GM19397 (cell line): ENCODE results near the gene LPCAT2.

Source experiments
- ATAC-seq: cut with Tn5 transposase; IDR thresholded peaks from one replicate; pipeline ENCODE4 v1.9.1; 2021; ENCODE audit warnings: mild to moderate bottlenecking, moderate library complexity; ENCODE audit not compliant: unreplicated experiment

Gene LPCAT2

DNA sequence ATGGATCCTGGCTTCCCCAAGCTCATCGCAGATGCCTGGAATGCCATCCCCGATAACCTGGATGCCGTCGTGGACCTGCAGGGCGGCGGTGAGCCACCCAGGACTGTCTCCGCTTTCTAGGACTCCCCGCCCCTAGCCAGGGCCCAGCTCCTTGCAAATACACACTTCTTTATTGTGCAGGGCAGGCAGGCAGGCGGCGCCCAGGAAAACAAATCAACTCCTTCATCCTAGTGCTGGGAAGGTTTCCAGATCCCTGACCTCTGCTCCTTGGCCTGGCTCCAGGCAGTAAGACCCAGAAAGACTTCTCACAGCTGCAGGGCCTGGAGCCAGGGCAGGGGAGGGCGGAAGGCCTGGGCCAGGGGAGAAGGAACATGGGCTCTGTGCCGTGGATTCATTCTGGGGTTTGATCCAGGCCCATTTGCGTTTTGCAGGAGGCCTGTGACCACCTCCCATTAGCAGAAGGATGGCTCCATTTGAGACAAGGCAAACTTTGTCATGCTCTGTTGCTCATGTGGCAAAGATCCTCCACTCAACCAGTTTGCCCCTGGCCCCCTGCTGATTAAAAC, 6.0 kb upstream of the LPCAT2 start:
- no peak for ATAC-seq

DNA sequence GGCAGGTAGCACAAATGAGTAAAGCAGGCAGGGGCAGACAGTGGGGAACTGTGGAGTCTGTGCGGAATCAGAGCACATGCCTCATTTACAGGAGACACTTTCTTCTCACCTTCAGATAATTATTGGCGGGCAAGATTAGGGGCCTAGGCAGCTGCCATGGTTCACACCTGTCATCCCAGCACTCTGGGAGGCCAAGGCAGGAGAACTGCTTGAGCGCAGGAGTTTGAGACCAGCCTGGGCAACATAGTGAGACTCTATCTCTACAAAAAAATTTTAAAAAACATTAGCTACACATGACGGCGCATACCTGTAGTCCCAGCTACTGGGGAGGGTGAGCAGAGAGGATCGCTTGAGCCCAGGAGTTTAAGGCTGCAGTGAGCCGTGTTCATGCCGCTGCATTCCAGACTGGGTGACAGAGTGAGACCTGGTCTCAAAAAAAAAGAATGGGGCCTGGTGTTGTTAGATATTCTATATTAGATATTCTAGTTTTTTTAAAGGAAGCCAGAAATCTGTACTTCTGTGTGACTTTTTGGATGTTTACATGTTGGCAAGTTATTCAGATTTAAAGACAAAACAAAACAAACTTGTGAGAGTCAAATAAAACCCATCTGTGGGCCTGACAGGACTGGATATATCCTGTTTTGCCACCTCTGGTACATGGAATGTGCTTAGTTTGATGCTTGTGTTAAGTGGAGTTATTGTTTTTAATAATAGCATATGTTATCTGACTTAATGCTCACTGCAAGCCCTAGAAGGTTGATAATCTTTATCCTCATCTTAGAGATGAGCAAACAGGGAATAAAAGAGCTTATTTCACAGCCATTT, 4.9 kb upstream of the LPCAT2 start:
- ATAC-seq: no peak

DNA sequence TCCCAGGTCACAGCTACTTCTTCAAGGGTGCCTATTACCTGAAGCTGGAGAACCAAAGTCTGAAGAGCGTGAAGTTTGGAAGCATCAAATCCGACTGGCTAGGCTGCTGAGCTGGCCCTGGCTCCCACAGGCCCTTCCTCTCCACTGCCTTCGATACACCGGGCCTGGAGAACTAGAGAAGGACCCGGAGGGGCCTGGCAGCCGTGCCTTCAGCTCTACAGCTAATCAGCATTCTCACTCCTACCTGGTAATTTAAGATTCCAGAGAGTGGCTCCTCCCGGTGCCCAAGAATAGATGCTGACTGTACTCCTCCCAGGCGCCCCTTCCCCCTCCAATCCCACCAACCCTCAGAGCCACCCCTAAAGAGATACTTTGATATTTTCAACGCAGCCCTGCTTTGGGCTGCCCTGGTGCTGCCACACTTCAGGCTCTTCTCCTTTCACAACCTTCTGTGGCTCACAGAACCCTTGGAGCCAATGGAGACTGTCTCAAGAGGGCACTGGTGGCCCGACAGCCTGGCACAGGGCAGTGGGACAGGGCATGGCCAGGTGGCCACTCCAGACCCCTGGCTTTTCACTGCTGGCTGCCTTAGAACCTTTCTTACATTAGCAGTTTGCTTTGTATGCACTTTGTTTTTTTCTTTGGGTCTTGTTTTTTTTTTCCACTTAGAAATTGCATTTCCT, 3.4 kb upstream of the LPCAT2 start:
- no peak for ATAC-seq

DNA sequence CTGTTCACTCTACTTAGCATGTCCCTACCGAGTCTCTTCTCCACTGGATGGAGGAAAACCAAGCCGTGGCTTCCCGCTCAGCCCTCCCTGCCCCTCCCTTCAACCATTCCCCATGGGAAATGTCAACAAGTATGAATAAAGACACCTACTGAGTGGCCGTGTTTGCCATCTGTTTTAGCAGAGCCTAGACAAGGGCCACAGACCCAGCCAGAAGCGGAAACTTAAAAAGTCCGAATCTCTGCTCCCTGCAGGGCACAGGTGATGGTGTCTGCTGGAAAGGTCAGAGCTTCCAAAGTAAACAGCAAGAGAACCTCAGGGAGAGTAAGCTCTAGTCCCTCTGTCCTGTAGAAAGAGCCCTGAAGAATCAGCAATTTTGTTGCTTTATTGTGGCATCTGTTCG, 2.8 kb upstream of the LPCAT2 start:
- ATAC-seq: no peak

DNA sequence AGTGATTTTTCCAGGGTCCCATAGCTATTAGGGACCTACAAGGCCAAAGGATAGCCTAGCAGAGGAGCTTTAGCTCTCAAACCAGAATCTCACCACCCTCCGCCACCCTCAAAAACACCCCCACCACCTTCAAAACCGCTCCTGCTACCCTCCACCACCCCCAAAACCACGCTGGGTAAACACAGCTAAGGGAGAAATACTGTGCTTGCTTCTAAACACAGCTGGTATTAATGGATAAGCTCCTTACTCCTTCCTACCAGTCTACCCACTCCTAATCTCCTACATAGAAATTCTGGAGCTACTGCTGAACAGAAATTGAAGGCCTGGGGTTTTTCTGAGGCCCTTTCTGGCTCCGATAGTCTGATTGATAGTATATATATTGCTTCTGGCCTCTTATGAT, 2.2 kb upstream of the LPCAT2 start:
- no peak for ATAC-seq

DNA sequence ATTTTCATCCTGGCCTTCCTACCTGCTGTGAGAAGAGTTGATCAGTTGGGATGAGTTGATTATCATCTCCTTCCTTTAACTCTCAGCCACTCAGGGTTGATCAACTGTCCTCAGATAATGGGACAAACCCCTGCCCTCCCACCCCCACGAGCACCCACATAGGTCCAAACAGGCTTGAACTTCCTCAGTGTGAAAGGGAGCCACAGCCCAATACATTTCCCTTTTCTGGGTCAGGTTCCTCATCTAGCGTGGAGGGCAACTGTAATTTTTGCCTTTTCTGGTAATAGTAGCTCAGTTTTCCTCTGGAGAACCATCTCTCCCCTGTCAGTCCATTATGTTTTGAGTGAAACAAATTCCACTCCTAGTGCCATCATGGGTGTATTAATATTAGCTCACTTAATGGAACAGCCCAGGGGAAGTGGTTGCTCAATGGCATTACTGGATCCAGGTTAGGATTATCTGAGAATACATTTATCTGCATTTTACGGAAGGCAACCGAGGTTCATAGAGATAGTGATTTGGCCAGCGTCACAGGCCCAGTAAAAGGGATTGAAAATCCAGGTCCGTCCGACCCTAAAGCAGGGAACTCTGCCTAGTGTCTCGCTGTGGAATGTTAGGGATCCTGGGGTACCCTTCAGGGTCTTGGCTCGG, 476 bp upstream of the LPCAT2 start:
- no peak for ATAC-seq

DNA sequence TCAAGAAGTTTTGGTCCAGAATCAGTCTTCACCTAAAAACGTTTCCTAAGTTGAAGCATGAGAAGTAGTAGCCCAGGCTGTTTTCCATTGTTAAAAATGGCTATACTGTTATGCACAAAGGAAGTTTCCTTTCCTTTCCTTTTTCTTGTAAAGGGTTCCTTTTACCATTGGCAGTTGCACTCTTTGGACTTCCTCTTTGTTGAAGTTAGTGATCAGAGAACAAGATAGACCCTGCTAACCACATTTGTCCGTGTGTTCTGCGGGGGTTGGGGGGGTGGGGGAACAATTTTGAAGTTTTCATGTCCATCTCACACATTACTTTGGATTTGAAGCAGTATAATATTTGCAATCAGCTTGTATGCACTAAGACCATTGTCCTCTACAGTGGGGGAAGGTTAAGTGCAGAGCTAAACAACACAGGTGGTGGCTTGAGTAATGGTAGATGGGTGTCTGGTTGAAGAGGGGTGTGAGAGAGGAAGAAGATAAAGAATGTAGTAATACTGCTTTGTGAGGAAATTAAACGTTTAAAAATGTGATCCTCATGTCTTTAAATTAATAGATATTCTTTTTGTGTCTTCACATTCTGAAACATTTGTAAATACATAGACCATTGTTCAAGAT, 1.4 kb downstream of the LPCAT2 start:
- ATAC-seq: no peak

DNA sequence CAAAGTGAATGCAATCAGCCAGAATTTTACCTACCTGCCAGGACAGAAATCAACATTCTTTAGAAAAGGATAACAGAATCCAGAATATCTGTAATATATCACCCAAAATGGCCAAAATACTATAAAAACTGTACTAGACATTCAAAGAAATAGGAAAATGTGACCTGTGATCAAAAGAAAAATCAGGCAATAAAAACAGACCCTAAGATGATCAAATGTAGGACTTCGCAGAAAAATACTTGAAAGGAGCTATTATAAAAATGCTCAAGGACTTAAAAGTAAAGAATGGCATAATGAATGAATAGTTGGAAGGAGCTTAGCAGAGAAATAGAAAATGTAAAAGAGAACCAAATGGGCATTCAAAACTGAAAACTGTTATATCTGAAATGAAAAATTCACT, 4.1 kb downstream of the LPCAT2 start:
- ATAC-seq: no peak

DNA sequence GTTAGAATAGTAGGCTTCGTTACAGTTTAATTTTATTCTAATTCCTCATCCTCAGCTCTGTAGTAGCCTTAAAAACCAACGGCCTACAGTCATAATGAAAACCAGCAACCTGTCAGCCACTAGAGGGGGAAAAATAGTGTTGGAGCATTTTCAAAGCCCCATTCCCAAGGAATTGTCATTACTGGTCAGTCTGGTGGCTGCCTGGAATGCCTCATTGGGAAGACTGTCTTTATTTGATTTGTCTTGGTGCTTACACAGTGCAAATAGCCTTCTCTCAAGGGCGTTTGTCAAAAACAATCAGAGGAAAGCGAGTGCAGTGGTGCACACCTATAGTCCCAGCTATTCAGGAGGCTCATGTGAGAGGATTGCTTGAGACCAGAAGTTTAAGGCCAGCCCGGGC, 4.7 kb downstream of the LPCAT2 start:
- no peak for ATAC-seq

DNA sequence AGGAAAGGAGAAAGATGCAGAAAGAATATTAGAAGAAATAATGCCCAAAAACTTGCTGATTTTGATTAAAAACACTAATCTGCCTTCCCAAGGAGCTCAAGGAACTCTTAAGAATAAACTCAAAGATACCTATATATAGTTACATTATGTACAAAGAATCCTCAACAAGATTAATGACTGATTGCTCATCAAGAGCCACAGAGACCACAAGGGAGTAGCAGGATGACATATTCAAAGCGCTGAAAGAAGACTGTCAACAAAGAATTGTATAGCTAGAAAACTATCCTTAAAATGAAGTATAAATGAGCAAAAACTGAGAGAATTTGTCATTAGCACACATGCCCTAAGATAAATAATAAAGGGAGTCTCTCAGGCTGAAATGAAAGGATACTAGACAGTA, 6.2 kb downstream of the LPCAT2 start:
- no peak for ATAC-seq

DNA sequence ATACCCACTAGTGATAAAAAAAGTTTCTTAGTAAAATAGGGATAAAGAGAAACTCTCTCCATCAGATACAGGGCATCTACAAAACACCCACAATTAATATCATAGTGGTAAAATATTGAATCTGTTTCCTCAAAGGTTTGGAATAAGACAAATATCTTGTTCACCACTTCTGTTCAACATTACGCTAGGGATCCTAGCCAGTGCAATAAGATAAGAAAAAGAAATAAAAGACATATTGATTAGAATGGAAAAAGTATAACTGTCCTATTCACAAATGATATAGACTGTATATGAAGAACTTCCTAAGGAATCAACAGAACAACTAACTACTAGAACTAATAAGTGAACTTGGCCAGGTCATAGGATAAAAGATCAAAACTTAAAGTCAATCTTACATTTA, 12.9 kb downstream of the LPCAT2 start:
- ATAC-seq: no peak

DNA sequence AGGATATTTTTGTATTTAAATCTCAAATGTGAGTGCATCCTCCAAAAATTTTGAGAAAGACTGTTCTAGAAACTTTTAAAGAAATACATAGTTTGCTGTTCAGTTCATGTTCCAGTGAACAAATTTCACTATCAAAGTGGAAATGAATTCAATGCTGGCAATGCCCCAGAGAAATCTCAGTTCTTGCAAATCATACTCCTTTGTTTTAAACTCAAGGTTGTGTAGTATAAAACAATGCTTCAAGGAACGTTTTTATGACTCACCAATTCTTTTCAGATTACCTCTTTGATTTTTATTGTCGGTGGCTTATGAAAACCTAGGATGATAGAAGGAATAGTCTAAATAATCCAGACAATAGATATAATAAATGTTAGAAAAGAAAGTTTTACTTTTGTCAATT, 17.6 kb downstream of the LPCAT2 start:
- ATAC-seq: no peak

DNA sequence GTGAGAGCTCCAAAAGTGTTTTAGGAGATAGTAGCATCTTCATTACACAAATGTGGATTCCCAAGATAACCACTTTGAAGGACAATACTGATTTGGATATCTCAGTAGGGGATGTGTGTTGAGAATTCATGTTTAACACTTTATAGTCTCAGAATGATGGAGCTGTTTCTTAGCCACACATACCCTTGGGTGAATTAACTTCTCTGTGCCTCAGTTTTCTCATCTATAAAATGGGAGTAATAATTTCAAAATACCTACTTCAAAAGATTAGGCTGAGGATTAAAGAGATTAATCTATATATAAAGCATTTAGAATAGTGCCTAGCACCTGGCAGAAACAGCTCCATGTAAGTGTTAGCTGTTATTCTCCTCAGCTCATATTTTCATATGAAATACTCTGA, 19.0 kb downstream of the LPCAT2 start:
- no peak for ATAC-seq

DNA sequence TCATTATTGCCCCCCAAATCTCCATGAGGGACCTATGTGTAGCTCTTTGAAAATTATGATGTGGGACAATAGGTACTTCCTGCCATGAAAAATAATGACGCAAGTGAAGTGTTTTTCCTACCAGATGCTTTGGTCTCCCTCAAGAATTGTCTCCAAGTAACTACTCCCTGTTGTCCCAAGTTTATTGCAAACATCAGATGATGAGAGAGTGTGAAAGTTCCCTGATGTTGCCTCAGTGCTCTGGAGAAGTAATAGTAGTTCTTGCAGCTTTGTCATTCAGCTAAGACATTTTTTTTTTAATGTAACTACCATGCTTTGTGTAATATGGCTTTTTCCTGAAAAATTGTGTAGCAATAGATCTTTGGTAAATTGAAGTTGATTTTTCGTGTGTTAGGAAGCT, 20.1 kb downstream of the LPCAT2 start:
- no peak for ATAC-seq

DNA sequence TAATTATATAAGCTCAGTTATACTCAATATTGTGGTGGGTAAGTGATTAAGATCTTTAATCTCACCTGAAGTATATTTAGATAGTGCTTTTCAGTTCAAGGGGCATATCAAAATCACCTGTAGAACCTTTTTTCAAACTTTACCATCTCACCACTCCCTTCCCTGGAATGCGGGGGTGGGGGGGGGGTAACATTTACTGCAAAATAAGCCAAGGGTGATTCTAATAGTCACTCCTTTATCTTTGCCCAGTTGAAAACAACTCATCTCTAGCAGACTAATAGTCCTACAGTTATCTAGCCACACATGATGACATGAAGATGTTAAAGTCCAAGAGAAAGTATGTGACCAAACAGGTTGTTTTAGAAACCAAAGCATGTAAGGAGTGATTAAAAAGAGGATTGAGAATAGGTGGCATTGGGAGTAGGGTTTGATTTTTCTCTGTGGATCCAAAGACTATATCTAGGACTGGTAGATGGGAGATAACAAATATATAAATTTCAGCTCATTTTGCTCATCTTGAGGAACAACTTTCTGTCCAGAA, 21.5 kb downstream of the LPCAT2 start:
- ATAC-seq: no peak

DNA sequence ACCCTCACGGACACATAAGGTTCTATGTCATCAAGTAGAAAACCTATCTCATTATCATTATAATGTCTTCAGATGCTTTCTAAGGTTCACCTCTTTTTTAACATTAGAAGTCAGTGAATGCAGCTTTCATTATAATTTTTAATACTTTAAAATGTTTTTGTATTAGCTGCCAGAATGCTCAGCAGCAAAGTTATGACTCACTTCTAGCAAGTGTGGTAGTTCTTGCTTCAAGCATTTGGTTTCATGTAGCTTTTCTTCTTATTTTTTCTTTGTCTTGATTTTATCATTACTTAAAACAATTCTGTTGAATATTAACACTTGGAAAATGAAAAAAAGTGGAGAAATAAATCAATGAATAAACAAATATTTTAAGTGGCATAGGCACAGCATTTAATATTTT, 23.4 kb downstream of the LPCAT2 start:
- ATAC-seq: no peak

DNA sequence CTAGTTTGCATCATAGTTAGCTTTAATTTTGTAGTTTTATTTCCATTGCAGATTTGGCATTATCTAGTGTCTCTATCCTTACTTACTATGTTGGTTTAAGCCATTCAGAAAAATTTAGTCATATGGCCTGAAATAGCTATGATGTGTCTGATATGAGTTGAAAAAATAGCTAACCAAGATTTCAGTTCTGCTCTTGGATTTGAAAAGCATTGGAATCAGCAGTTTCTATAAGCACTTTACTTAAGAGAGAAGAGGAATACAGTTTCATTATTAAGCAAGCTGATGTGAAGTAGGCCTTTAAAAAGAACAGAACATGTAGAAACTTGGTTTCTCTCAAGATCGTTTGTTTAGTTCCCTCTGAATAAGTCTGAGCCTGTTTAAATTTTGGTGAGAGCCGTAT, 25.9 kb downstream of the LPCAT2 start:
- ATAC-seq: no peak

DNA sequence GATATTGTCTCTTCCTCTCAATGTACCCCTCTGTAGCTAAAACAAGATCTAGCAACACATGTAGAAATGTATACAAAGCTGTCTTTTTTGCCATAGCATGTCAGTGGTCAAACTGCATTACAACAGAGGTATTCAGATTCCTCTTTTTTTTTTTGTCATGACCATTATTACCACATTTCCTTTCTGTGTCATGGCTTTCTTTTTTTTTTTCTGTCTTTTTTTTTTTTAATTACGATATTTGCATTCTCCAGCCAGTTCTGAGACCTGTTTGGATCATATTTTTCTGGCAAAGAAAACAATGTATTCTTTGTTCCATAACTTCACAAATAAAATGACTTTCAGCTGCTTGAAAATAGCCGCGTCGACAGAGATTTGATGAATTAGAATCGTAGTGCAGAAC, 30.2 kb downstream of the LPCAT2 start:
- ATAC-seq: no peak

DNA sequence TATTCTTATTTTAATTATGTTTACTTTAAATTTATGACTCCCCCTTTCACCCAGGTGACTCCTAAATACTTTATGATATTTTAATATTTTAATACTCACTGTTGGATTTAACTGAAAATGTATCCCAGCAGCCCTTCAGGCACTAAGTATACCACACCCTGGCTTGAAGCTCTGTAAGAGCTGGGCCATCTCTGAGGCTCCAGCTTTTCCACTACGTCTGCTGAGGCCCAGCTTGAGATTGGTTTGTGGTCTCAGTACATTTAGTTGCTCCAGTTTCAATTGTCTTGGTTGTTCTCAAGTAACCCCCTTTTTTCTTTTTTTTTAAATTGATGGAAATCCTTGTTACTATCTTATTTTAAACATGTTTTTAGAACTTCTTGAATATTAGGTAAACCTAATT, 30.6 kb downstream of the LPCAT2 start:
- no peak for ATAC-seq

DNA sequence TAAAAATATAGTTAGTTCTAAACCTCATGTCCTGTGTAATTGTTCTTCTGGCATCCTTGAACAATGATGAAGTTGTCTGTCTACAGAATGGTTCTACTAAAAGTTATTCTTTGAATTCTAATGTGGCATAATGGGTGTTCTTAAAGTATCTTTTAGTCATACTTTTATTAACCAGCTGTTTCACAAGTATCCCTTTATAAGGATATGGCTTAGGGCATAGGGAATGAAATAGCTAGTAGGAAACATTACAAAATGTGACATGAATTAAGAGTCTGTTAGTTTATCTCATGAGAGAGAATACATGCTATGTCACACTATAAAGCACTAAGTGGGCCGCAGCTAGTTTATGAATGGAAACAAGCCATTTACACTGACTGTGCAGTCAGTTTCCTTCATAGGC, 31.3 kb downstream of the LPCAT2 start:
- ATAC-seq: no peak

DNA sequence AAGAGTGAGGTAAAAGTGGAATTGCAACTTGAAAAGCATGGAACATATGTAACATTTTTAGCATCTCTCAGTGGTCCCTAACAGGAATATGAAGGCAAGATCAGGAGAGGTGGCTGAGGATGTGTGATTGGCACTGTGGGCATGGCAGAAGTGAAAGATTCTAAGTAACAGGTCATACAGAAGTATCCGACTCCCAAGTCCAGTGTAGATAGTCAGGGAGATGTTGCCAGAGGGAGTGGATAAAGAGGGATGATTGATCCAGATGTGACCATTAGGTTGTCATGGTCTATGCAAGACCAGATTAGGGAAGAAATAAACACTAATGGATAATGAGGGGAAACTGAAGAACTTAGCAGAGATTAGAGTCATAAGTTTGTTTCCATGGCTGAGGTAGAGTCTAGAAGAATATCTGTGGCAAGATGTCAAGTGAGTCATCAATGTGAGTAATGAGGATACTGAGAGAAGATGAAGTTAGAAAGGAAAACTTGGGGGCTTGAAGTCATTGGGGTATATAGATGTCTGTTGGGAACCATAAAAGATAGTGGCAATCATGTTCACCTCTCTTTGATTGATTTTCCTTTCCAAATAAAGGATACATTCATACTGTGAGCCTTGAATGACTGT, 33.7 kb downstream of the LPCAT2 start:
- ATAC-seq: no peak
